ENCODE measurements around the gene MARS1. TPM values are rescaled to one million over a fixed set of nuclear protein-coding genes. Genes with fewer than 3 reads are reported as not detected.

The MARS1 gene
- total RNA-seq, 1 donor from 2014 or later: 131 TPM

GRCh38 chr12:57547288-57548012 lies 59.6 kb downstream of the MARS1 start:
- DNase-seq (ENCODE audit: low read depth): no peak

DNA sequence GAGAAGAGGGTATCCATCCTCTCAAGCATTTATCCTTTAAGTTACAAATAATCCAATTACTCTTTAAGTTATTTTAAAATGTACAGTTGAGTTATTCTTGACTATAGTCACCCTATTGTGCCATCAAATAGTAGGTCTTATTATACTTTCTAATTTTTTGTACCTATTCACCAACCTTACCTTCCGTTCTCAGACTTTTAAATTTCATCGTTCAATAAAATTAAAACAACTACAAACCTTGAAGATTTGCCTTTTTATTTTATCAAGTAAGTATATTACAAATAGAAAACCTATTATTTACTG lies 60.1 kb downstream of the MARS1 start:
- DNase-seq (ENCODE audit: low read depth): no peak

GRCh38 chr12:57548488-57548887 lies 60.6 kb downstream of the MARS1 start:
- DNase-seq (ENCODE audit: low read depth): no peak

DNA sequence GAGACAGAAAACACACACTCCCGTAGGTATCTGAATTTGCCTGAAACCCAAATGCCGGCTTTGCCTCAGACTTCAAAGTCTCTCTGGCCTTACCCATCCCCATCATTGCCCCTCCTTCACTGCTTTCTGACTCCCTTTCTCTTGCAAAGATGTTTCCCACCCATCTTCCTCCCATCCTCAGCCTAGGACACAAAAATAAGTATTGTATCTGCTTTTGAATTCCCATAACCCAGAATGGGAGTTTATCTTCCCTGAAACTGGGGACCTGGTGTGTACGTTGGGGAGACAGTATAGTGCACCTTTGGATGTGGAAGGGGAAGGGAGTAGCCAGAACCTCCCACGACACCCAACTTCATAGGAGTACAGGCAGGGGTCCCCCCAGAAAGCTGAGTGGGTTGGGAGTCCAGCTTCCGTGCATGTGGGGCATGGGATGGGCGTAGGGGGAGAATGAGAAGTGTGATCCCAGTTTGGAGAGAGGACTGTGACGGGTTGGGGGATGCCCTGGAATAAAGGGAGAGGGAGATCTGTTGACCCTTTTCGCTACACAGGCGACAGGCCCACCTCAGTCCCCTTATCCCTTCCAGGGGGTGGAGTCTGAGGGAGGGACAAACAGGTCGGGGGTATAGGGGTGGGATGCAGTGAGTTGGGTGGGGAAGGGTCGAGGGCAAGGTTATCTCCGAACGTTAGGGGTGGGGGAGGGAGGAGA lies 61.5 kb downstream of the MARS1 start:
- no peak for DNase-seq (ENCODE audit: low read depth)

DNA sequence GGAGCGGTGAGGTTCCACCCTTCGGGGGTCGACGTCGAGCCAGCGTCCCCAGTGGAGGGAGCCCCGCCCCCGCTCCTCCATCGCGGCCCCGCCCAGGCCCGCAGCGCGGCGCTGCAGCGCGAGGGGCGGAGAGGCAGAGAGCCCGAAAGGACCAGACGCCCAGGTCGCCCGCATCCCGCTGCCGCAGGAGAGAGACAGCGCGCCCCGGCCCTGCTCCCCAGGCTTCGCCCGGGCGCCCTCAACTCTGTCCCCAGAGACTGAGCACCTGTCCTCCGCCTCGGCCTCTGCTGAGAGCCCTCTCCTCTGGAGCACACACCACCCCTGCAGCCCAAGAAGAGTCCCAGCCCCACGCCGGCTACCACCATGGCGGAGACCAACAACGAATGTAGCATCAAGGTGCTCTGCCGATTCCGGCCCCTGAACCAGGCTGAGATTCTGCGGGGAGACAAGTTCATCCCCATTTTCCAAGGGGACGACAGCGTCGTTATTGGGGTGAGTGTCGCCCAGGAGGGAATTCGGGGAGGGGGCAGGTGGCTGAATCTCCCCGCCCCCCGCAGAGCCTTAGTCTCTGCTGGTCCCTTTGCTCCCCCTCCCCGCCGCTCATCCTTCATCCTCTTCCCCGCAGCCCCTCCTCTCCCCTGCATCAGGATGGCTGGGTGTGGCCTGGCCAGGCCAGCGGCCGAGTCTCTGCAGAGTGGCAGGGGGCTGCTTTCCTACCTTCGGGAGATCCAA lies 62.2 kb downstream of the MARS1 start, which contains the start of gene KIF5A:
Gene KIF5A, plus strand, starts transcription at position 136 of the 732 bp plus-strand sequence. Its CDS starts 228 bp downstream, at position 364.
- no peak for DNase-seq (ENCODE audit: low read depth)

- no peak for DNase-seq (ENCODE audit: low read depth)
These were observed 63.0 kb downstream of the MARS1 start for GRCh38 chr12:57550641-57551549.

GRCh38 chr12:57551637-57552305 lies 63.9 kb downstream of the MARS1 start:
- DNase-seq (ENCODE audit: low read depth): no peak

- DNase-seq (ENCODE audit: low read depth): no peak
These were observed 64.4 kb downstream of the MARS1 start for GRCh38 chr12:57552306-57552651.

GRCh38 chr12:57552835-57553313 lies 65.0 kb downstream of the MARS1 start:
- no peak for DNase-seq (ENCODE audit: low read depth)

GRCh38 chr12:57553343-57554202 lies 65.7 kb downstream of the MARS1 start:
- no peak for DNase-seq (ENCODE audit: low read depth)

DNA sequence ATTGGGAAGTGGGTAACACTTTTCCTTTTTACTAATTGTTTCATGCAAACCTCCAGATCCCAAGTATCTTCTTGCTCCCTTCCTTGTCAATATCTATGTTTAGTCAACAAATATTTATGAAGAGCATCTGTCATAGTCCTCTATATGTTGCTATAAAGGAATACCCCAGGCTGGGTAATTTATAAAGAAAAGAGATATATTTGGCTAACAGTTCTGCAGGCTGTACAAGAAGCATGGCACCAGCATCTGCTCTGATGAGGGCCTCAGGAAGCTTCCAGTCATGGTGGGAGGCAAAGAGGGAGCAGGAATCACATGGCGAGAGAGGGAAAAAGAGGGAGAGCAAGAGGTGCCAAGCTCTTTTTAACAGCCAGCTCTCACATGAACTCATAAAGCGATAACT lies 66.6 kb downstream of the MARS1 start:
- DNase-seq (ENCODE audit: low read depth): no peak

- DNase-seq (ENCODE audit: low read depth): no peak
These were observed 67.0 kb downstream of the MARS1 start for GRCh38 chr12:57554897-57555296.

DNA sequence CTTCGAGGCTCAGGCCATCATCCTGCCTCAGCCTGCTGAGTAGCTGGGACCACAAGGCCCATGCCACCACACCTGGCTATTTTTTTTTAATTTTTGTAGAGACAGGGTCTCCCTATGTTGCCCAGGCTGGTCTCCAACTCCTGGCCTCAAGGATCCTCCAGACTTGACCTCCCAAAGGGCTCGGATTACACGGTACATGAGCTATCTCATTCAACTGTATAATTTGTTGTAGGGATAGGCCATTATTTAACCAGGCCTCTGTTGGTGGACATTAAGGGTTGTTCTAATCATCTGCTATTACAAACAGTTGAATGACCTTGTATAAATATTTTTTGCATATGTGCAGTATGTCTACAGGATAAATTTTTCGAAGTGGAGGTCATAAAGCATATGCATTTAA lies 71.0 kb downstream of the MARS1 start:
- no peak for DNase-seq (ENCODE audit: low read depth)

- DNase-seq (ENCODE audit: low read depth): no peak
These were observed 72.6 kb downstream of the MARS1 start for GRCh38 chr12:57560516-57560915.

DNA sequence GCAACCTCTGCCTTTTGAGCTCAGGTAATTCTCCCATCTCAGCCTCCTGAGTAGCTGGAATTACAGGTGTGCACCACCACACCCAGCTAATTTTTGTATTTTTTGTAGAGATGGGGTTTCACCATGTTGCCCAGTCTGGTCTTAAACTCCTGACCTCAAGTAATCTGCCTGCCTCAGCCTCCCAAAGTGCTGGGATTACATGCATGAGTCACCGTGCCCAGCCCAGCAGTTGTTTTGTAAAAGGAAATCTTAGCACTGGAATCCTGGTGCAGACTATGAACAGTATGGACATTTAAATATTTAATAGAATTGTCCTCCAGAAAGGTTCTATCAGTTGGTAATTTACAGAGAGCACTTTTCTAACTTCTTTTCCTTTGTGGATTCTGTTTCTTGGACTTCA lies 73.2 kb downstream of the MARS1 start:
- peak; percentile 38 for DNase-seq (ENCODE audit: low read depth)

GRCh38 chr12:57563358-57563757 lies 75.5 kb downstream of the MARS1 start:
- DNase-seq (ENCODE audit: low read depth): no peak

- no peak for DNase-seq (ENCODE audit: low read depth)
These were observed 76.4 kb downstream of the MARS1 start for GRCh38 chr12:57564178-57564740.
